Stimulated activated naive CD4-positive, alpha-beta T cell treated with Interleukin-2 at 50 U/mL for 16 hours (primary cell): Measurements from ENCODE around the gene POU4F3.
"Not testable (repeated sequence)": the region's sequence is repeated elsewhere in the genome, so short reads cannot be mapped to it uniquely, and the experiment has no call there.

Source experiments
- DNase-seq: peaks from one replicate; lab custom pipeline; 2025; lab: John Stamatoyannopoulos, UW

Gene POU4F3

GRCh38 chr5:146338774-146339714 is at the start of gene POU4F3:
Gene POU4F3, plus strand, starts transcription at chr5:146338839. Its CDS starts 274 bp downstream, at chr5:146339113.
- no peak for DNase-seq

GRCh38 chr5:146290318-146290717 is 48.3 kb upstream of the POU4F3 start:
- no peak for DNase-seq

- no peak for DNase-seq
Observed at GRCh38 chr5:146291421-146292074, 47.1 kb upstream of the POU4F3 start.

GRCh38 chr5:146296245-146296644 is 42.4 kb upstream of the POU4F3 start:
- no peak for DNase-seq

GRCh38 chr5:146298920-146299319 is 39.7 kb upstream of the POU4F3 start:
- not testable (repeated sequence) for DNase-seq

GRCh38 chr5:146301626-146302025 is 37.0 kb upstream of the POU4F3 start:
- DNase-seq = no peak

GRCh38 chr5:146302406-146302805 is 36.2 kb upstream of the POU4F3 start:
- no peak for DNase-seq

- no peak for DNase-seq
Observed at GRCh38 chr5:146306838-146307237, 31.8 kb upstream of the POU4F3 start.

GRCh38 chr5:146307796-146308195 is 30.8 kb upstream of the POU4F3 start:
- no peak for DNase-seq

- DNase-seq = no peak
Observed at GRCh38 chr5:146310540-146310939, 28.1 kb upstream of the POU4F3 start.

GRCh38 chr5:146311278-146311677 is 27.4 kb upstream of the POU4F3 start:
- DNase-seq = no peak

- no peak for DNase-seq
Observed at GRCh38 chr5:146313027-146313426, 25.6 kb upstream of the POU4F3 start.

- no peak for DNase-seq
Observed at GRCh38 chr5:146321571-146321970, 17.1 kb upstream of the POU4F3 start.

- DNase-seq = no peak
Observed at GRCh38 chr5:146327257-146327870, 11.3 kb upstream of the POU4F3 start.

- DNase-seq = no peak
Observed at GRCh38 chr5:146327989-146328388, 10.7 kb upstream of the POU4F3 start.

GRCh38 chr5:146329697-146330096 is 8.9 kb upstream of the POU4F3 start:
- DNase-seq = no peak

- no peak for DNase-seq
Observed at GRCh38 chr5:146331423-146331822, 7.2 kb upstream of the POU4F3 start.

GRCh38 chr5:146334074-146334533 is 4.5 kb upstream of the POU4F3 start:
- no peak for DNase-seq

GRCh38 chr5:146336197-146336596 is 2.4 kb upstream of the POU4F3 start:
- DNase-seq = no peak

- DNase-seq = no peak
Observed at GRCh38 chr5:146337264-146337904, 1.3 kb upstream of the POU4F3 start.

GRCh38 chr5:146337928-146338327 is 711 bp upstream of the POU4F3 start:
- no peak for DNase-seq

GRCh38 chr5:146339715-146340259 is 1.1 kb downstream of the POU4F3 start:
- no peak for DNase-seq
